Omental fat pad (tissue), 4 donors: ENCODE measurements around the gene CEACAM8. TPM values are rescaled to one million over a fixed set of nuclear protein-coding genes. Genes with fewer than 3 reads are reported as not detected.
"Not testable (repeated sequence)": the region's sequence is repeated elsewhere in the genome, so short reads cannot be mapped to it uniquely, and the experiment has no call there.

Experiments
- ATAC-seq: fragments of 150-250 bp; one replicate; pipeline ENCODE4 v1.9.1; 2016; ENCODE audit warnings: mild to moderate bottlenecking, moderate library complexity; ENCODE audit not compliant: low FRiP score
- DNase-seq: peaks from one replicate; pipeline ENCODE4 v3.0.0-alpha.2; 2019; ENCODE audit warnings: low spot score
- CTCF ChIP-seq, 3 donors: fragments of 450-650 bp; IDR thresholded peaks; one replicate each; pipeline ENCODE4 v1.5.1; 2016 to 2017; ENCODE audit warnings: antibody characterized with exemption in 3 of 3, mild to moderate bottlenecking in 3 of 3, moderate library complexity in 2 of 3
- total RNA-seq, 4 donors: library from RNA; depleted of rRNA; stranded (reverse); fragments of >200 nt; gene quantifications; one replicate each; pipeline ENCODE4 v1.1.0, GENCODE V29; 2016

The CEACAM8 gene
- total RNA-seq, 4 donors from 2014 or later = 0.79 TPM; not detected in 3

- no peak for TF ChIP-seq CTCF (IDR thresholded peaks at IDR 0.05)
- DNase-seq (no peak), ATAC-seq (no peak)
These were observed 54.6 kb downstream of the CEACAM8 start for GRCh38 chr19:42540071-42540553.

- DNase-seq = no peak
These were observed 55.6 kb downstream of the CEACAM8 start for GRCh38 chr19:42538841-42539709.

GRCh38 chr19:42535276-42535675 lies 59.4 kb downstream of the CEACAM8 start:
- not testable (repeated sequence) for DNase-seq, ATAC-seq

More at GRCh38 chr19:42538841-42539709, 55.6 kb downstream of the CEACAM8 start:
- no peak for ATAC-seq
- no peak for TF ChIP-seq CTCF (IDR thresholded peaks at IDR 0.05)

GRCh38 chr19:42534391-42534790 lies 60.3 kb downstream of the CEACAM8 start:
- DNase-seq (no peak), ATAC-seq (no peak)
- no peak for TF ChIP-seq CTCF (IDR thresholded peaks at IDR 0.05)

GRCh38 chr19:42532891-42533290 lies 61.8 kb downstream of the CEACAM8 start:
- no peak for DNase-seq
- no peak for ATAC-seq
- TF ChIP-seq CTCF (IDR thresholded peaks at IDR 0.05) = no peak

- ATAC-seq (no peak), DNase-seq (no peak)
- TF ChIP-seq CTCF (IDR thresholded peaks at IDR 0.05) = no peak
These were observed 63.4 kb downstream of the CEACAM8 start for GRCh38 chr19:42531313-42531712.

Other genes with a start within 250 kb of the CEACAM8 start
- not detected for gene CNFN, start 204.6 kb downstream of the CEACAM8 start, total RNA-seq
- 1,000 to 10,000 TPM in 2 of 4 donors, 100 to 1,000 TPM in 2; 491 to 3,641 (median 1,025) TPM for gene LIPE, start 167.5 kb downstream of the CEACAM8 start, total RNA-seq
- not detected for gene CXCL17, start 152.0 kb downstream of the CEACAM8 start, total RNA-seq
- gene CEACAM1, start 66.4 kb downstream of the CEACAM8 start, total RNA-seq = 10 to 100 TPM in 3 of 4 donors, 1 to 10 TPM in 1; 2.4 to 36.9 (median 23.0) TPM
- gene PSG3, start 145.6 kb upstream of the CEACAM8 start, total RNA-seq = not detected
- not detected for gene PSG8, start 170.8 kb upstream of the CEACAM8 start, total RNA-seq